ENCODE measurements around the gene EXOC7. TPM values are rescaled to one million over a fixed set of nuclear protein-coding genes. Genes with fewer than 3 reads are reported as not detected.

EXOC7 gene
- total RNA-seq, 4 donors from 2014 or later = 57.7 to 79.1 (median 71.4) TPM

GRCh38 chr17:76050538-76051467 is 52.8 kb downstream of the EXOC7 start:
- no peak for TF ChIP-seq CTCF (IDR thresholded peaks at IDR 0.05; ENCODE audit: low read depth)

DNA sequence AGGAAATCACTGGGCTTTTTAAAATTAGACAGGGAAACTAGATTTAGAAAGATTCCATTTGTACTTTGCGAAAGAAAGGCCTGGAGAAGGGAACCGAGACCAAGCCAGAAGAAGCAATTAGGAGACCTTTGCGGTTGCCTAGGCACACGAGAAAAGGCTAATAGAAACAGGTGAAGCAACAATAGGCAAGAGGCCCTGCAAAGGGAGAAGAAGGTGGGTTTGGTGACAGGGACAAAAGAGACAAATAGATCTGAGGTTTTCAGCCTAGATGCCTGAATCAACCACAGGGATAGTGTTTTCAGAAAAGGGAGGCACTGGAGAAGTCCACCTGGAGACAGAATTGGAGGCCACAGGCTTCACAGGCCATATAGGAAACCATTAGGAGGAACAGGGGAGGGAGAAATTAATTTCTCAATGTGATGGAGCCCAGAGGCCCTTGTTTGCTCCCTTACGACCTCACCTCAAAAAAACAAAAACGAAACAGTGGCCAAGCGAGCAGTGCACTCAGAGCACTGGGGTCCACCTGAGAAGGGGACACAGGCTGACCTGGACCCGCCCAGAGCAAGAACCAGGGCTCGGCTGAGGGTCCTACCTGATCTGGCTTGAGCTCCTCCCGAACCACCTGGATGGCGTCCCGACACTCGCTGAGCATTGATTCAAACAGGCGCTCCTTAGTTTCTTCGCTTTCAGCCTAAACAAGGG is 53.6 kb downstream of the EXOC7 start:
- no peak for TF ChIP-seq CTCF (IDR thresholded peaks at IDR 0.05; ENCODE audit: low read depth)

DNA sequence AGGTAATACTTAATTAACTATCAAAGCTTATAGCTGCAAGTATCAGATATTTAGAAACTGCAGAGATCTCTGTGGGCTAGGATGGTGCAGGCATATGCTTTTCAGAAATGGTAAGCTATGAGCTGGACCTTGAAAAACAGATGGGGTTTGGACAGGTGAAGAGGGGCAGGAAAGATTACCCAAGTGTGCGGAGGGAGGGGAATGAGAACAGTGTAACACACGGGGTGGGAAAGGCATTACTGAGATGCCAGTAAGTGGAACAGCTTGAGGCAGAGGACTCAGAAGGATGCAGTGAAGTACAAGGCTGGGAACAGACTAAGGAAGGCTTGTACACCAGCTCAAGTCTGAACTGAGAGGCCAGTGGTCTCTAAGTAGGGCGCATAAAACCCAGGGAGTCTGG is 54.3 kb downstream of the EXOC7 start:
- TF ChIP-seq CTCF (IDR thresholded peaks at IDR 0.05; ENCODE audit: low read depth) = no peak

DNA sequence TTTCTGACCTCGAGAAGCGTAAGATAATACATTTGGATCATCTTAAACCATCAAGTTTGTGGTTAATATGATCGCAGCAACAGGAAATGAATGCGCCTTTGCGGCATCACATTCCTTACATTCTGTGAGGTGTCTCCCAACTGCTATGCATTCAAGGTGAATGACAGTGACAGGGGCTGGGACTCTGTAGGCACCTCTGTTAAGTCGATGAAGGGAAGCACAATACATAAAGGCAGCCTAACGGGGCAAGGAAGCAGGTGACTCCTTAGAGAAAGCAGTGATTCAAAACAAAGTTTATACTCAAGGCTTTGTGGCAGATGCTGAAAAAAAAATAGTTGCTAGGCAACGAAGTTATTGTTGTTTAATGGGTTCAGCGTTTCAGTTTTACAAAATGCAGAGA is 54.9 kb downstream of the EXOC7 start:
- no peak for TF ChIP-seq CTCF (IDR thresholded peaks at IDR 0.05; ENCODE audit: low read depth)

GRCh38 chr17:76048025-76048605 is 55.5 kb downstream of the EXOC7 start:
- TF ChIP-seq CTCF (IDR thresholded peaks at IDR 0.05; ENCODE audit: low read depth) = no peak

GRCh38 chr17:76046064-76046463 is 57.5 kb downstream of the EXOC7 start:
- no peak for TF ChIP-seq CTCF (IDR thresholded peaks at IDR 0.05; ENCODE audit: low read depth)

DNA sequence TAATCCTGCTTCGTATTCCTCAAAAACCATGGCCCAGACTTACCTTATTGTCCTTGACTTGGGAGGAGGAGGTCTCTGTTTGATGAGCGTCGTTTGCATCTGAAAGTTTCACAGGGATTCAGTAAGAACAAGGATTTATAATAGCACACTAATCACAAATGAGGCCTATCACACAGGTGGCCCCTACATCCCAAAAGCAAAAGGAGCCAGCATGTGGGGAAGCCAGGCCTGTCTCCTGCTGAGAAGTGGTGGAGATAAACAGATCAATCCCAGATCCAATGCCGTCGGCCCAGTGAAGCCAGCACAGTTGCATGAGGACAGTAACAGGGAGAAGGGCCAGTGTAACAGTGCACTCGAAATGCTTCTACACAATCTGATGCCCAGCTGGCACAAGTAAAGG is 63.2 kb downstream of the EXOC7 start:
- TF ChIP-seq CTCF (IDR thresholded peaks at IDR 0.05; ENCODE audit: low read depth) = no peak
